Activated naive CD4-positive, alpha-beta T cell treated with anti-CD3 and anti-CD28 coated beads, Interleukin-2, amount 50 U/mL, for 72 hours (primary cell): Measurements from ENCODE around the gene GNAT1. TPM values are rescaled to one million over a fixed set of nuclear protein-coding genes. Genes with fewer than 3 reads are reported as not detected.
"Not testable (repeated sequence)": the region's sequence is repeated elsewhere in the genome, so short reads cannot be mapped to it uniquely, and the experiment has no call there.

Experiments used
- ATAC-seq, 2 donors: fragments of 150-1000 bp; cut with Tn5 transposase; 2 replicates each; pipeline ENCODE4 v1.10.0; 2021; ENCODE audit warnings: mild to moderate bottlenecking in 2 of 2, moderate library complexity in 2 of 2
- DNase-seq, 2 donors: peaks; one replicate each; pipeline ENCODE4 v3.0.0; 2021 to 2022; ENCODE audit warnings: low spot score in 2 of 2
- H3K27ac Mint-ChIP-seq, 2 donors: one replicate each; pipeline ENCODE4 v1.8.0; 2022; ENCODE audit warnings: mild to moderate bottlenecking in 2 of 2, mixed read lengths in 2 of 2
- H3K36me3 Mint-ChIP-seq, 2 donors: one replicate each; pipeline ENCODE4 v1.8.0; 2022; ENCODE audit warnings: mixed read lengths in 2 of 2
- H3K9me3 Mint-ChIP-seq, 2 donors: one replicate each; pipeline ENCODE4 v1.8.0; 2022; ENCODE audit warnings: mixed read lengths in 2 of 2
- total RNA-seq, 2 donors: library from RNA; stranded (reverse); gene quantifications; one replicate each; pipeline ENCODE4 v1.2.3, GENCODE V29; 2022

Gene GNAT1
- total RNA-seq, 2 donors from 2014 or later, result not detected

- peak; percentile 29 to 71 for ATAC-seq
- no peaks in the 10 kb centered on the region for H3K9me3 Mint-ChIP-seq
- no peak overlapping the region for H3K27ac Mint-ChIP-seq
- H3K36me3 Mint-ChIP-seq, result no peaks in the 10 kb centered on the region
- peak in 1 of 2 donors; percentile 45 for DNase-seq
Observed at GRCh38 chr3:50205413-50206276, 14.2 kb downstream of the GNAT1 start.

DNA sequence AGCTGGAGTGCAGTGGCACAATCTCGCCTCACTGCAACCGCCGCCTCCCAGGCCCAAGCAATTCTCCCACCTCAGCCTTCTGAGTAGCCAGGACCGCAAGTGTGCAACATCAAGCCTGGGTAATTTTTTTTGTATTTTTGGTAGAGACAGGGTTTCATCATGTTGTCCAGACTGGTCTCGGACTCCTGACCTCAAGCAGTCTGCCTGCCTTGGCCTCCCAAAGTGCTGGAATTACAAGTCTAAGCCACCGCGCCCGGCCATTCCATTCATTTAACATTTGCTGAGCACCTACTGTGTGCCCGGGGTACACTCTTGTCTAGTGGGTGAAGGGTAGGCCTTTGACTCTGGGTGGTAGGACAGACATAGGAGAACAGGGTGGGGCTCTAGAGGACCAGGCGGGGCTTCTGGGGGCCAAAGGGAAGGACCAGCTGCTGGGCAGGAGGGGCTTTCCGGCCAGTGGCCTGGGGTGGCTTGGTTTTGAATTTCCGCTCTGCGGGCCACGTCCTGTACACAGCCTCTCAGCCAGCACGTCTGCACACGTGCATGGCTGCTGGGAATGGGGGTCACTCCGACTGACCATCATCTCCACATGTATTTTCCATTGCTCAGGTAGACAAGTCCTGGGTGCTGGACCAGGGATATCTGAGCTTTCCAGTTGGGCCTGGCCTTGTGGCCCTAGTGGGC lies 16.1 kb downstream of the GNAT1 start:
- Mint-ChIP-seq H3K36me3 (no peaks in the 10 kb centered on the region), H3K27ac (no peak overlapping the region), H3K9me3 (no peaks in the 10 kb centered on the region)
- ATAC-seq (no peak), DNase-seq (no peak)

- DNase-seq, result no peak
- no peaks in the 10 kb centered on the region for H3K36me3 Mint-ChIP-seq
- ATAC-seq, result no peak
- no peak overlapping the region for H3K27ac Mint-ChIP-seq
- H3K9me3 Mint-ChIP-seq, result no peaks in the 10 kb centered on the region
Observed at GRCh38 chr3:50208677-50209344, 17.4 kb downstream of the GNAT1 start.

DNA sequence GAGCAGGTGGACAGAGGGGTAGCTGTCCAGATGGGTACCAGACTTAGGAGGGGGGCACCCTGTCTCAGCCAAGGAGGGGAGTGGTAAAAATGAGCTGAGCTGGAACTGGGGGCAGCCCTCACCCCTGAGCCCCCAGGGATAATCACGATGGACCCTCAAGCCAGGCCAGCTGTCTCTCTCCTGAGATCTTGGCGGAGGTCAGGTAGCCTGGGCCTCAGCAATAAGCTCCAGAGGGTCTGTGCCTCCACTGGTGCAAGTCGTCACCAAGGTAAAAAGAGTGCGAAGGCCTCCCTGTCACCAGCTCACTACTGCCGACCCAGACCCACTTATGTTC lies 18.7 kb downstream of the GNAT1 start:
- Mint-ChIP-seq H3K27ac (no peak overlapping the region), H3K36me3 (no peaks in the 10 kb centered on the region), H3K9me3 (no peaks in the 10 kb centered on the region)
- no peak for ATAC-seq
- DNase-seq, result no peak

DNA sequence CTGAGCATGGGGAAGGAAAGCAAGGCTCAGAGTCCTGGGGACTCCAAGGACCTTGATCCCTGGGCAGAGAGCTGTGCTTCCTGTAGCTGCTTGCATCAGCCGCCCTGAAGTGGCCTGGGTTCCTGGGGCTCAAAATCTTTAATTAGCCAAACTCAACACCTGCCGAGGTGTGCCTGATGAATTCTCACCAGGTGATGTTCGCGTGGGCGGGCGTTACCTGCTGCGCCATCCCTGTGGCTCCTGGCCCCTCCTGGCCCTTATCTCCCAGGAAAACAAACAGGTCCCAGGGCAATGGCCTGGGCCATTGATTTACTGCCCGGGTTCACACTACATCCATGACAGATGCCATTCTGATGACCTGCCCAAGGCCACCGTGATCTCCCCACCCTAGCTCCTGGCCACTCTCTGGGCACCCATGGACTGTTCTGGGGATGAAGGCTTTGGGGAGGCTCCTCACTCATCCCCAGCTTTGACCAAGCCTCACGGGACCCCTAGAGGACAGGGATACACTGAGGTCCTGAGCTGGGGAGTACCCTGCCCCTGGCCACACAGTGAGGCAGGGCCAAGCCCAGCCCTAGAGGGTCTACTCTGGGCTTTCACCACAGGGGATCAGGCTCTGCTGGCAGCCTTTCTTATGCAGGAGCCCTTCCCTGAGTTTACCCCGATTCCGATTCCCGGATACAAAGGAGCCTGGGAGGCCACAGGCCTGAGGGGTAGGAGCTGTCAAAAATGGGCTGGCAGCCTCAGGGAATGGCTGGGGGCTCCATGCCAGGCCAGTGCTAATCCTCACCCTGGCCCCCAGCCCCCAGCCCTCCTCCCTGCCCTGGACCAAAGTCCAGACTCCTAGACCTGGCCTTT lies 19.3 kb downstream of the GNAT1 start:
- no peak overlapping the region for H3K27ac Mint-ChIP-seq
- ATAC-seq, result no peak

DNA sequence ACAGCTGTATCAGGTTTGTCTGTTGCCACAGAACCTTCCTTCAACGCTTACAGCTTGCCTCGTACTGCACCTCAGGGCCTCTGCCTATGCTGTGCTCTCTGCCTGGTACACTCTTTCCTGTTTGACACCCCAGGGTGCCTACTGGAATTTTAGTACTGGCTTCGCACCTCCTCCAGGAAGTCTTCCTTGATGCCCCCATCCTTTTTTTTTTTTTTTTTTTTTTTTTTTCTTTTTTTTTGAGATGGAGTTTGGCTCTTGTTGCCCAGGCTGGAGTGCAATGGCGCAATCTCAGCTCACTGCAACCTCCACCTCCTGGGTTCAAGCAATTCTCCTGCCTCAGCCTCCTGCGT lies 19.9 kb downstream of the GNAT1 start:
- H3K27ac Mint-ChIP-seq, DNase-seq, H3K9me3 Mint-ChIP-seq, H3K36me3 Mint-ChIP-seq, ATAC-seq: not testable (repeated sequence)

More for the DNA sequence above, 19.3 kb downstream of the GNAT1 start:
- Mint-ChIP-seq H3K9me3 (no peaks in the 10 kb centered on the region), H3K36me3 (no peaks in the 10 kb centered on the region)
- DNase-seq, result no peak

DNA sequence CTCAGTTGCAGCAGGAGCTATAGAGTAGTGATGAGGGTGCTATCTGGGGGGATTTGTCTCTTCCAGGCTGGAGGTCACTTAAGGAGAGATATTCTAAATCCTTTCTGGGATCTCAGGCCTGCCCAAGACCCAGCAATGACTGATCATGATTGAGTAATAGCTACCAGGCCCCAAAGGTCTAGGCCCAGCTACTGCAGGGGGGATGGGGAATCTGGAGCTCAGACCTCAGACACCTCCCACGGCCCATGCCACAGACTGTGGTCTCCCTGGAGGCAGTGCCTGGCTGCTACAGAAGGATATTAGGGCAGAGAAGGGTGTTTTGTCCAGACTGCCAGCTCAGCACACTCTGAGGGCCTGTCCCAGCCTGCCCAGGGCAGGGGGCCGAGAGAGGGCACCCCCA lies 20.5 kb downstream of the GNAT1 start:
- peak; percentile 72 to 77 for ATAC-seq
- no peak for DNase-seq
- H3K27ac Mint-ChIP-seq, result peak overlapping the region; percentile 44 to 52
- H3K9me3 Mint-ChIP-seq, result no peaks in the 10 kb centered on the region
- H3K36me3 Mint-ChIP-seq, result no peaks in the 10 kb centered on the region

DNA sequence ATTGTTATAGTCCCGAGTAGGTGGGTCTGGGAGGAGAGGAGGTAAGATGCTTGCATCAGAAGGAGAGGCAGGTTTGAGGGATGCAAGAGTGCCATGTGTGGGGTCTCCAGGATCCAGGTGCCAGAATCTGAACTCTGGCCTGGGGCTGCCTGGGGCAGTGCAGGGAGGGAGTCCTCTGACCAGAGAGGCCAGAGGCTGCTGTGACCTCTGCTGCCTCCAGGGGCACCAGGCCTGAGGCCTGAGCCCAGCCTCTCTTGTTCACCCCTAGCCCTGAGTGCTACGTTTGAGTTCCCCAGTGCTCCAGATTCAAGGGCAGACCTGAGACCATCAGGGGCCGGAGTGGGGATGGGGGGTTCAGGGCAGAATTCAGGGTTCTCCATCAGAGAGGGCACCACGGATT lies 21.1 kb downstream of the GNAT1 start:
- ATAC-seq, result no peak
- no peaks in the 10 kb centered on the region for H3K36me3 Mint-ChIP-seq
- no peaks in the 10 kb centered on the region for H3K9me3 Mint-ChIP-seq
- H3K27ac Mint-ChIP-seq, result peak overlapping the region in 1 of 2 donors; percentile 52
- no peak for DNase-seq

DNA sequence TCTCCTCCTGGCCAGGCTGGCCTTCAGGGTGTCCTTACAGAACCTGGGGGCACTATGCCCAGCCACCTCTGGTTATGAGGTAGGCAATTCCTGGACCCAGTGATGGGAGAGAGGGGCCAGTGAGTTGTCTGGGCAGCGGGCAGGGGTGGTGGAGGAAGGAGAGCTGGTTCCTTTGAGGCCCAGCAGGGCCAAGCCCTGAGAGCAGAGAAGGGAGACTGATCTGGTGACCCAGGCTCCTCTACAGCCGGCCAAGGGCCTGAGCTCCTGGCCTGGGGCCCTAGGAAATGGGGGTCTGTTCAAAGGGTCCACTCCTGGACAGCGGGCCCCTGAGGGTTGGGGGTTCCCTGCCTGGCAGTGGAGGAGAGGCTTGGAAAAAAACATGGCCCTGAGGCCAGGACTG lies 21.6 kb downstream of the GNAT1 start:
- no peak overlapping the region for H3K27ac Mint-ChIP-seq
- DNase-seq (no peak), ATAC-seq (no peak)
- H3K9me3 Mint-ChIP-seq, result no peaks in the 10 kb centered on the region
- H3K36me3 Mint-ChIP-seq, result no peaks in the 10 kb centered on the region

- ATAC-seq (no peak), DNase-seq (no peak)
- no peaks in the 10 kb centered on the region for H3K9me3 Mint-ChIP-seq
- H3K27ac Mint-ChIP-seq, result no peak overlapping the region
- H3K36me3 Mint-ChIP-seq, result no peaks in the 10 kb centered on the region
Observed at GRCh38 chr3:50213373-50213772, 22.0 kb downstream of the GNAT1 start.

DNA sequence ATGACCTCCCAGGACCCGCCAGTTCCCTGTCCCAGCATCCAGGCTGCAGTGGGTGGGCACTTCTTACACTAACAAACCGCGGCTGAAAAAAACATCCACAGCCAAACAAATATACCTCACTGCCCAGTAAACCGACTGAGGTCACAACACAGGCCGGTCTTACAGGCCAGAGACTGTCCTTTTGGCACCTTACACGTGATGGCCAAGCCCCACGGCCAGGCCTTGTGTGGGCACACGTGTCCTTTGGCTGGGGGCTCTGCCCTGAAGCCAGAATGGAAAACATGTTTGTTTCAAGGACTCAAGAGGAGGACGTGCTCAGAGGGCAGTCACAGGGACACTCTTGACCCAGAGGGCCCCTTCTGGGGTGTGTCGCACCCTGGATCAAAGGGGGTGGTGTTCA lies 23.4 kb downstream of the GNAT1 start:
- no peak for ATAC-seq
- Mint-ChIP-seq H3K36me3 (no peaks in the 10 kb centered on the region), H3K27ac (no peak overlapping the region)

GRCh38 chr3:50215529-50215928 lies 24.1 kb downstream of the GNAT1 start:
- H3K9me3 Mint-ChIP-seq, result no peaks in the 10 kb centered on the region
- no peak overlapping the region for H3K27ac Mint-ChIP-seq
- ATAC-seq, result no peak

More for the DNA sequence above, 23.4 kb downstream of the GNAT1 start:
- no peak for DNase-seq
- H3K9me3 Mint-ChIP-seq, result no peaks in the 10 kb centered on the region

GRCh38 chr3:50217681-50218080 lies 26.3 kb downstream of the GNAT1 start:
- Mint-ChIP-seq H3K36me3 (no peaks in the 10 kb centered on the region), H3K27ac (no peak overlapping the region), H3K9me3 (no peaks in the 10 kb centered on the region)
- no peak for DNase-seq
- ATAC-seq, result no peak

More at GRCh38 chr3:50215529-50215928, 24.1 kb downstream of the GNAT1 start:
- no peak for DNase-seq
- H3K36me3 Mint-ChIP-seq, result no peaks in the 10 kb centered on the region

DNA sequence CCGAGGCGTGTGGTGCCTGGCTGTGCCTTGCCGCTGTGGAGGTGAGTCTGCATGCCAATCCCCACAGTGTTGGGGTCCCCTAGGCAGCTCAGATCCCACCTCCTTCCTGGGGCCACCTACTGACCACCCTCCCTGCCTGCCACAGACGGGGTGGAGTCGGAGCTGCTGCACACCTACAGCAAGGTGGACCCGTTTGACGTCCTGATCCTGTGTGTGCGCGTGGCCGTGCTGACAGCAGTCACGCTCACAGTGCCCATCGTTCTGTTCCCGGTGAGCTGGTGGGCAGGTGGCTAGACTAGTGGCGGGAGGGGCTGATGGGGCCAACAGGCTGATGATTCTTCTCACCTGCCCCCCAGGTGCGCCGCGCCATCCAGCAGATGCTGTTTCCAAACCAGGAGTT lies 27.0 kb downstream of the GNAT1 start:
- no peaks in the 10 kb centered on the region for H3K9me3 Mint-ChIP-seq
- no peak for ATAC-seq
- no peaks in the 10 kb centered on the region for H3K36me3 Mint-ChIP-seq
- no peak overlapping the region for H3K27ac Mint-ChIP-seq
- no peak for DNase-seq

DNA sequence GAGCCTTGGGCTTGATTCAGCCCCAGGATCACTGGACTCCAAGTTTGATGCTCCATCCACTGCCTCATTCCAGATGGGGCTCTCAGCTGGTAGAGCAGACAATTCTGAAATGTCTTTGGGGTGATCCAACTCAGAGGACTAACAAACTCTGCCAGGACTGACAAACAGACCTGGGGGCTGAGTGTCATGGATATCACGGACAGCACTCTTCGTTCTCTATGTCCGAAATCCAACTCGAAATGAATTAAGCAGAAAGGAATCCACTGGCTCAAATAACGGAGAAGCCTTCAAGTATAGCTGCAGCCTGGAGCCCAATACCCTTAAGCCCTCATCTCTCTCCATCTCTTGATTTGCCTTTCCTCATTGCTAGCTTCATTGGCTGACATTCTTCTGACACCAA lies 27.9 kb downstream of the GNAT1 start:
- ATAC-seq (no peak), DNase-seq (no peak)
- Mint-ChIP-seq H3K9me3 (no peaks in the 10 kb centered on the region), H3K36me3 (no peaks in the 10 kb centered on the region), H3K27ac (no peak overlapping the region)

DNA sequence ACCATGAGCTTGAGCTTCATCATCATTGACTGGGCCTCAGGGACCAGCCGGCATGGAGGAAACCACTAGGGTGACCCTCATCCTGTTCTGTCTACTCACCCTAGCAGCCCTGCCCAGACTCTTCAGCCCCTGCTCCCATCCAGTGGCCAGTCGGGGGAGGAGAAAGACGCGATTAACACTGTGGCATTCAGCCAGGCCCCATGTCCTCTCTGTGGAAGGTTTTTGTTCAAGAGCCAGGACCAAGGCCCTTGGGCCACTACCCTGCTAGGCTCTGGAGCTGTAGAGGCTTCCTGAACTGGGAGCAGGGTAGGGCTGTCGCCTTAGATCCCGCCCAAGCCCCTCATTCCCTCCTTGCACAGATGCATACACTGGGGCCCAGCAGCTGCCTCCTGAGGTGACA lies 28.7 kb downstream of the GNAT1 start:
- no peak overlapping the region for H3K27ac Mint-ChIP-seq
- ATAC-seq (peak in 1 of 2 donors; percentile 13), DNase-seq (no peak)
- H3K36me3 Mint-ChIP-seq, result no peaks in the 10 kb centered on the region
- H3K9me3 Mint-ChIP-seq, result no peaks in the 10 kb centered on the region

GRCh38 chr3:50221051-50221410 lies 29.6 kb downstream of the GNAT1 start:
- ATAC-seq (no peak), DNase-seq (no peak)
- H3K36me3 Mint-ChIP-seq, result no peaks in the 10 kb centered on the region
- H3K9me3 Mint-ChIP-seq, result no peaks in the 10 kb centered on the region
- H3K27ac Mint-ChIP-seq, result no peak overlapping the region
